Fibroblast of skin of right biceps (primary cell): Measurements from ENCODE around the gene EMC10.
A peak's percentile ranks its signal among the peaks of the same experiment; 100 is the strongest.
"Not testable (repeated sequence)": the region's sequence is repeated elsewhere in the genome, so short reads cannot be mapped to it uniquely, and the experiment has no call there.

Experiments
- DNase-seq: peaks from one replicate; pipeline ENCODE4 v3.0.0-alpha.2; 2013

Gene EMC10

DNA sequence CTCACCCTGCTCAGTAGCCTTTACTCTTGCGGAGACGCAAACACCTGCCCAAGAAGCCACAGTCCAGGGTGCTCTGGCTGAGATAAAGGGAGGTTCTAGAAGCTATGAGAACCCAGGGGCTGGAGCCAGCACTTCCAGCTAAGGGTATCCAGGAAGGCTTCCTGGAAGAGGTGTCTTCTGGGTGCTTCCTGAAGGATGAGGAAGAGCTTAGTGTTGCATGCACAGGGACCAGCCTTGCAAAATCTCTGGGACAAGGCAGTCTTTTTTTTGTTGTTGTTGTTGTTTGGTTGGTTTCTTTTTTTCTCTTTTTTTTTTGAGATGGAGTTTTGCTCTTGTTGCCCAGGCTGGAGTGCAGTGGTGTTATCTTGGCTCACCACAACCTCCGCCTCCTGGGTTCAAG is 23.1 kb upstream of the EMC10 start:
- no peak for DNase-seq

DNA sequence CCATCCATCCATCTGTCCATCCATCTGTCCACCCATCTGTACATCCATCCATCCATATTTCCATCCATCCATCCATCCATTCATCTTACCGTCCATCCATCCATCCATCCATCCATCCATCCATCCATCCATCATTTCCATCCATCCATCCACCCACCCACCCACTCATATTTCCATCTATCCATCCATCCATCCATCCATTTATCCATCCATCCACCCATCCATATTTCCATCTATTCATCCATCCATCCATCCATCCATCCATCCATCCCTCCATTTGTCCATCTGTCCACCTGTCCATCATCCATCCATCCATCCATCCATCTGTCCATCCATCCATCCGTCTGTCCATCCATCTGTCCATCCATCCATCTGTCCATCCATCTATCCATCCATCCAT is 20.3 kb upstream of the EMC10 start:
- no peak for DNase-seq

- DNase-seq = no peak
These were observed 19.0 kb upstream of the EMC10 start for GRCh38 chr19:50457300-50457699.

GRCh38 chr19:50458396-50459066 is 17.8 kb upstream of the EMC10 start:
- DNase-seq = no peak

GRCh38 chr19:50459067-50459456 is 17.2 kb upstream of the EMC10 start:
- no peak for DNase-seq

DNA sequence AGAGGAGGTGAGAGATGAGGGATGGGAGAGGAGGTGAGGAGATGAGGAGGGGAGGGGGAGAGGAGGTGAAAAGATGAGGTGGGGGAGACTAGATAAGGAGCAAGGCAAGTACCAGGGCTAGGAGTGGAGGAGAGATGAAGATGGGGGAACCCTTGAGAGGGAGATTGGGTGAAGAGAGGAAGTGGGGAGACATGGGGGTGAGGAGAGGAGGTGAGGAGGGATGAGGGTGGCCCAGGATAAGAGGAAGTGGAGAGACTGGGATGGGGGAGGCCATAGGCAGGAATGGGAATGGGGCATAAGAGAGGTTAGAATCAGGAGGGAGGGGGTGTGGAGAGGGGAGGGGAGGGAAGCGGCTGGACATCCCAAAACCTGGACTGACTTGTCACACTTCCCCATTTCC is 16.7 kb upstream of the EMC10 start:
- DNase-seq = no peak

DNA sequence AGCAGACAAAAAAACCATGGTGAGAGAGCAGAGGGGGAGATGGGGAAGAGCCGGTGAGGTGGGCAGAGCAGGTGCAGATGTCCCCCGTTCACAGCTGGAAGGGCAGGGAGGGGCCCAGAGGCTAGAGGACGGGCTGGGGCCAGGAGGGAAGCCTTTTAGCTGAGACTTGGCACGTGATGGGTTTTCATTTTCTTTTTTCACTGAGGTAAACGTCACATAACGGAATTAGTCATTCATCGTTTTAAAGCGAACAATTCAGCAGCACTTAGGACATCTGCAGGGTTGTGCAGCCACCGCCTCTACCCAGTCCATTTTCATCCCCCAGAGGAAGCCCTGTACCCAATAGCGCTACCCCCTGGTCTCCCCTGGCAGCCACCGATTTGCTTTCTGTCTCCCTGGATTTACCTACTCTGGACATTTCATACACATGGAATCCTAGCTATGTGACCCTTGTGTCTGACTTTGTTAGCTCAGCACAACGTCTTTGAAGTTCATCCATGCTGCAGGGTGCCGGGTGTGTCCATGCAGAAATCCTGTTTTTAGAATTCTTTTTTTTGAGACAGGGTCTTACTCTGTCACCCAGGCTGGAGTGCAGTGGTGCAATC is 16.0 kb upstream of the EMC10 start:
- DNase-seq = peak; percentile 36

- peak; percentile 53 for DNase-seq
These were observed 15.0 kb upstream of the EMC10 start for GRCh38 chr19:50461066-50461875.

DNA sequence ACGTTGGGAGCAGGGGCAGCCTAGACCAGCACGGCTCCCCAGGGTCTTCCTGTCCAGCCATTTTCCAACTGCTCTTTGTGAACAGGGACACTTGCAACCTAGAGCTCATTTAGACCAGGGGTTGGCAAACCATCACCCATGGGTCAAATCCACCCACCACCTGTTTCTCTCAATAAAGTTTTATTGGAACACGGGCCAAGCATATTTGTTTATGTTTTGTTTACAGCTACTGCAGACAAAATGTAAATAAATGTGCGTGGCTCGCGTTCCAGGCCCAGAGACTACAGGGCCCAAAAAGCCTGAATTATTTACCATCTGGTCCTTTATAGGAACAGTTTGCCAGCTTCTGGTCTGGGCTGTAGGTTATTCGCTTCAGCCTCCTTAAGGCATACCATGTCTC is 13.3 kb upstream of the EMC10 start:
- no peak for DNase-seq

- no peak for DNase-seq
These were observed 12.0 kb upstream of the EMC10 start for GRCh38 chr19:50464348-50464747.

GRCh38 chr19:50465000-50465399 is 11.3 kb upstream of the EMC10 start:
- DNase-seq = no peak

DNA sequence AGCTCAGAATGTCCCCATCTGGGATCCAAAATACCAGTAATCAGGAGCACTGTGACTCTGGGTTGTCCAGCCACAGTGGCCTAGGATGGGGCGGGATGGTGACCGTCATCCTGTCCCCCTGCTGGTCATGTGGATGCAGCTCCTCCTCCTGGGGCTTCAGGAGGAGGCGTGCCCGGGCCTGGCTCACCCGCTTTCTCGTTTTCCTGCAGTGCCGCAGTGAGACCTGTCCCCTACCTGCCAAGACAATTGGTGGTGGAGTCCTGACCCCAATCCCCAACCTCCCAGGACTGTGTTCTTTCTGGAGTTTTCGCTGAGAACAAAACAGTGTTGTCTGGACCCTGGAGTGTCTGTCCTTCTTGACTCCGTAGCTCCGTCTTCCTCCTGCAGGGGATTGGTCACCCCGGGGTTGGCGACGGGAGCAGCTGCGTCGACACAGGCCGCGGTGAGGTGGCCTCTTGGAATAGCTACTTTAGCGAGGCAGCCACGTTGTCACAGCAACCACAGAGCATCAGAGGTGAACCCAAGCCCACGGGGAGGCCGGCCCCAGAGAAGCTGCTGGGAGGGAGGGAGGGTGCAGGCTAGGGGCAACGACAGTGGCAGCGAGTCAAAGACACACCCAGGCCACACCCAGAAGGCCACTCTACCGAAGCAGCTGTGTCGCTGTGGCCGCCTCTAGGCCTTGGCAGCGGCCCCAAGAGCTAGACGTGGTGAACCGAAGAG is 10.2 kb upstream of the EMC10 start:
- DNase-seq = no peak

- no peak for DNase-seq
These were observed 9.6 kb upstream of the EMC10 start for GRCh38 chr19:50466706-50467039.

DNA sequence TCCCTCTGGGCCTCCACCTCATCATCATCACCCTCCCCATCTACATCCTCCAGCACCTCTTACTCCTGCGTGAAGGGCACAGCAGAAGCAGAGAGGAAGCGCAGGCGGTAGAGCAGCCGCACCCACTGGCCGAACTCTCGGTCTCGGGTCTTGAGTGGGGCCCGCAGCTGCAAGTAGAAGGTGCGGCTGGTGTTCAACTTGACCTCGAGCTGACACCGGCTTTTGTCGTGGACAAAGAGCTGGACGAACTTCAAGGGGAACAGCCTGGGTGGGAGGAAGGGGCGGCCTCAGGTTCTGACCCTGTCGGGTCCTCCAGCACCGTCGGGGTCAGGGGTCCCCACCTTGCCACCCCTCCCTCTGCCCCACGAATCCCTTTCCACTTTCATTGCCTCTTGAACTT is 8.7 kb upstream of the EMC10 start:
- no peak for DNase-seq

DNA sequence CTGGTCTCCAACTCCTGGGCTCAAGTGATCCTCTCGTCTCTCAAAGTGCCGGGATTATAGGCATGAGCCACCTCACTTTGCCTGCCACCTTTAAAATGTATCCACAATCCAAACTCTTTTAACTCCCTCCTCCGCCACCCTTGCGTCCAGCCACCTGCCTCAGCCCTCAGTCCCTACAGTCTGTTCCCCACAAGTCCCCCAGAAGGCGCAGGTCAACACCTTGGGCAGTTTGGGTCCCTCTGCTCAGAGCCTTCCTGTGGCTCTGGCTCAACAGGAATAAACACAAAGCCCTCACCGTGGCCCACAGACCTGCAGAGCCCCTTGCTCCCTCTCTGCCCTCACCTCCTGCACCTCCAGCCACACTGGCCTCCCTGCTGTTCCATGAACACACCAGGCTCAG is 7.5 kb upstream of the EMC10 start:
- DNase-seq = no peak

- DNase-seq = not testable (repeated sequence)
These were observed 3.0 kb upstream of the EMC10 start for GRCh38 chr19:50473336-50473735.

- no peak for DNase-seq
These were observed 1.2 kb upstream of the EMC10 start for GRCh38 chr19:50475101-50475568.

DNA sequence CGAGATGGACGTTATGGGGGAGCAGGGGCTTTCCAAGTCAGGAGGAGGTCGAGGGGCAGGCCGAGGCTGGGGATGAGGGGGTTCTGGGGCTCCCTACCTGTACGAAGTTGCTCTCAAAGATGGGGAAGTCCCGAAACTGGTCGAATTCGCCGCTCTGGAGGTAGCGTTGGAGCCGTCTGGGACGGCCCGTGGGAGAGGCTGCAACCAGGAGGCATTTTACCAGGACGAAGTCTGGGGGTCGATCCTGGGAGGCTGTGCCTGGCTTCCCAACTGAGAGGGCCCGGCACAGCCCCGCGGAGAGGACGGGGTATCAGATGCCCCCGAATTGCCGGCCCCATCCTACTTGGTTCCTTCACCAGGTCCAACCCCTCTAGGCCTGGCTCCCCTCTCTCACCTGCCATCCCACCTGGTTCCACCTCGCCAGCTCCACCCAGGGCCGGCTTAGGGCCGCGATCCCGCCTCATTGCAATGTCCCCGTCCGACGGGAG is 527 bp upstream of the EMC10 start:
- no peak for DNase-seq

DNA sequence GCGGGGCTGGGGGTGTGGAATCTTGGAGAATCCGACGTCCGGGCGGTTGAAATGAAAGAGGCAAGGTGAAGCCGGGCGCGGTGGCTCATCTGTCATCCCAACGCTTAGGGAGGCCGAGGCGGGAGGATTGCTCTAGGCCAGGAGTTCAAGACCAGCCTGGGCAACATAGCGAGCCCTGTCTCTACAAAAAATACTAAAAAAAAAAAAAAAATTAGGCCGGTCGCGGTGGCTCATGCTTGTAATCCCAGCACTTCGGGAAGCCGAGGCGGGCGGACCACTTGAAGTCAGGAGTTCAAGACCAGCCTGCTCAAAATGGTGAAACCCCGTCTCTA is 566 bp downstream of the EMC10 start:
- no peak for DNase-seq

- DNase-seq = no peak
These were observed 1.6 kb downstream of the EMC10 start for GRCh38 chr19:50477751-50478515.

- peak; percentile 27 for DNase-seq
These were observed 2.8 kb downstream of the EMC10 start for GRCh38 chr19:50478901-50479715.

DNA sequence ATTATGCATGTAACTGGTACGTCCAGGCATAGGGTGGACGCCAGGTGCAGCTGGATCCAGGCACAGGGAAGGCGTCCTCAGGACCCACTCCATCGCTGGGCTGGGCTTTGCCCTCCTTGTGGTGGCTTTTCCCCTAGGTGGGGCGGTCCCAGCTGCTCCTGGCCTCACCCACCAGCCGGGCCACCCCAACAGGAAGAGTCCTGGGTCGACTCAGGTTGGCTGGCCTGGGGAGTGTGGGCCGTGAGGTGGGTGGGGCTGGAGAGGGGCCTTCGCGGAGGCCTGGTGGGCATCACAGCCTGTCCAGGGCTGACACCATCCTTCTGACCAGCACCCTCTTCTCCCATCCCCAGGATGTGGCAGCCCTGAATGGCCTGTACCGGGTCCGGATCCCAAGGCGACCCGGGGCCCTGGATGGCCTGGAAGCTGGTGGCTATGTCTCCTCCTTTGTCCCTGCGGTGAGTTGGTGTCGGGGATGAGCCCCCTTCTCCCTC is 3.5 kb downstream of the EMC10 start:
- DNase-seq = no peak
